ENCODE measurements around the gene CLN3. TPM values are rescaled to one million over a fixed set of nuclear protein-coding genes. Genes with fewer than 3 reads are reported as not detected.

The CLN3 gene
- total RNA-seq, 3 donors from 2014 or later = 73.4 to 125 (median 101) TPM

DNA sequence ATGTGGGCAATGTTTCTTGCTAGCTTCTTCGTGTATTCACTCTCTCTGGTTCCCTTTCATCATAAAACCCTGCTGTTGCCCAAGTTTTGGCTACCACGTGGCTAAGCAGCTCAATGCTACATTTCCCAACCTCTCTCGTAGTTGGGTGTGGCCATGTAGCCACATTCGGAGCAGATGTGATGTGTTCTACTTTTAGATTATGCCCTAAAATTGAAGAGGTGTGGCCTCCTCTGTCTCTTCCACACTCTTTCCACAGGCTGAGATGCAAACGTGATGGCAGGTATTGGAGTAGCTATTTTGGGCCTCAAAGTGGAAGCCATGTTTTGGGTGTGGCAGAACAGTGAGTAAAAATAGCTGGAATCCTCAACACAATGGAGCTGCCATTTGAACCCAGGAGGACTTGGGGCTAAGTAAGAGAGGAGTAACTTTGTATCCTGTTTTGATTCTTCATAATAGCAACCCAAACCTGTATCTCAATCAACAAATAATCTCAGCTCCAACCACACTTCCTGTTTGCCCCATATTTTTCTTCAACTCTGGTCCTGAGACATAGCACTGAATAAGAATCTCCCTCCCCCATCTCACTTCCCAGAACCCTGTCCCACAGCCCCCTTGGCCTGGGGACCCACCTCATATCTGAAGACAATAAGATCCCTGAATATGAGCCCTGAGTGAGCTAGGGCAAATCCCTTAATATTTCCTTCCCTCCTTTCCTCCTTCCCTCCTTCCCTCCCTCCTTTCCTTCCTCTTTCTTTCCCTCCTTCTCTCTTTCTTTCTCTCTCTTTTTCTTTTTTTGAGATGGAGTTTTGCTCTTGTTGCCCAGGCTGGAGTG lies 42.9 kb upstream of the CLN3 start:
- Histone ChIP-seq H3K9me3 (no peaks in the 10 kb centered on the region), H3K4me1 (ENCODE audit: low read depth) (peaks cover 27% of the 10 kb centered on the region), H3K36me3 (ENCODE audit: low read depth) (no peaks in the 10 kb centered on the region), H3K4me3 (no peak overlapping the region)
- ATAC-seq (no peak), DNase-seq (no peak)
- intact Hi-C loops (cut with DNase I, micrococcal nuclease) = no loop called here
- TF ChIP-seq, protein P1, sequence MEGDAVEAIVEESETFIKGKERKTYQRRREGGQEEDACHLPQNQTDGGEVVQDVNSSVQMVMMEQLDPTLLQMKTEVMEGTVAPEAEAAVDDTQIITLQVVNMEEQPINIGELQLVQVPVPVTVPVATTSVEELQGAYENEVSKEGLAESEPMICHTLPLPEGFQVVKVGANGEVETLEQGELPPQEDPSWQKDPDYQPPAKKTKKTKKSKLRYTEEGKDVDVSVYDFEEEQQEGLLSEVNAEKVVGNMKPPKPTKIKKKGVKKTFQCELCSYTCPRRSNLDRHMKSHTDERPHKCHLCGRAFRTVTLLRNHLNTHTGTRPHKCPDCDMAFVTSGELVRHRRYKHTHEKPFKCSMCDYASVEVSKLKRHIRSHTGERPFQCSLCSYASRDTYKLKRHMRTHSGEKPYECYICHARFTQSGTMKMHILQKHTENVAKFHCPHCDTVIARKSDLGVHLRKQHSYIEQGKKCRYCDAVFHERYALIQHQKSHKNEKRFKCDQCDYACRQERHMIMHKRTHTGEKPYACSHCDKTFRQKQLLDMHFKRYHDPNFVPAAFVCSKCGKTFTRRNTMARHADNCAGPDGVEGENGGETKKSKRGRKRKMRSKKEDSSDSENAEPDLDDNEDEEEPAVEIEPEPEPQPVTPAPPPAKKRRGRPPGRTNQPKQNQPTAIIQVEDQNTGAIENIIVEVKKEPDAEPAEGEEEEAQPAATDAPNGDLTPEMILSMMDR (IDR thresholded peaks at IDR 0.05) = no peak

DNA sequence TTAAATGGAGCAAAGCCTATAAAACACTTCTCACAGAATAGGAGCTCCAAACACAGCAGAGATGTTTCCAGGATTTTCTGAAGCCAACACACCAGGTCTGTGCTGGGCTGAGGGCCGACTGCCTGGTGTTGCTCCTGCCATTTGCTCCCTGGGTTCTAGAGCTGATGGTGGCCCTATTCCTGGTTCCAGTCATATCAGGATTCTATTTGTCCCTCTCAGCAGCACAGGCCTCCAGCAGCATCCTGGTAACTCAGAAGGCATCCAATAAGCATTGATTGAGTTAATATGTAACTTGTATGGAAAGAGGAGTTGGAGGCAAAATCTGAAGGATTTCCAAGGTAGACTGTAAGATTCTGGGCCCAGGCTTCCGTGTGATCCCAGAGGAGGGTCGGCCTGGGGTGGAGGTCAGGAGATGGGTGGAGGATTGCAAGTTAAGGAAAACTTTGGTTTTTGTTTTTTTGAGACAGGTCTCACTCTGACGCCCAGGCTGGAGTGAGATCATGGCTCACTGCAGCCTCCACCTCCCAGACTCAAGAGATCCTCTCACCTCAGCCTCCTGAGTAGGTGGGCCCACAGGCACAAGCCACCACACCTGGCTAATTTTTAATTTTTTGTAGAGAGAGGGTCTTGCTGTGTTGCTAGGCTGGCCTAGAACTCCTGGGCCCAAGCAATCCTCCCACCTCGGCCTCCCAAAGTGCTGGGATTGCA lies 41.2 kb upstream of the CLN3 start:
- ATAC-seq (peak; percentile 56), DNase-seq (no peak)
- peaks cover 21% of the 10 kb centered on the region for H3K4me1 ChIP-seq (ENCODE audit: low read depth)
- intact Hi-C loops (cut with DNase I, micrococcal nuclease) = no loop called here
- no peaks in the 10 kb centered on the region for H3K36me3 ChIP-seq (ENCODE audit: low read depth)
- TF ChIP-seq, protein P1 (IDR thresholded peaks at IDR 0.05) = no peak
- H3K9me3 ChIP-seq = no peaks in the 10 kb centered on the region
- no peak overlapping the region for H3K4me3 ChIP-seq

DNA sequence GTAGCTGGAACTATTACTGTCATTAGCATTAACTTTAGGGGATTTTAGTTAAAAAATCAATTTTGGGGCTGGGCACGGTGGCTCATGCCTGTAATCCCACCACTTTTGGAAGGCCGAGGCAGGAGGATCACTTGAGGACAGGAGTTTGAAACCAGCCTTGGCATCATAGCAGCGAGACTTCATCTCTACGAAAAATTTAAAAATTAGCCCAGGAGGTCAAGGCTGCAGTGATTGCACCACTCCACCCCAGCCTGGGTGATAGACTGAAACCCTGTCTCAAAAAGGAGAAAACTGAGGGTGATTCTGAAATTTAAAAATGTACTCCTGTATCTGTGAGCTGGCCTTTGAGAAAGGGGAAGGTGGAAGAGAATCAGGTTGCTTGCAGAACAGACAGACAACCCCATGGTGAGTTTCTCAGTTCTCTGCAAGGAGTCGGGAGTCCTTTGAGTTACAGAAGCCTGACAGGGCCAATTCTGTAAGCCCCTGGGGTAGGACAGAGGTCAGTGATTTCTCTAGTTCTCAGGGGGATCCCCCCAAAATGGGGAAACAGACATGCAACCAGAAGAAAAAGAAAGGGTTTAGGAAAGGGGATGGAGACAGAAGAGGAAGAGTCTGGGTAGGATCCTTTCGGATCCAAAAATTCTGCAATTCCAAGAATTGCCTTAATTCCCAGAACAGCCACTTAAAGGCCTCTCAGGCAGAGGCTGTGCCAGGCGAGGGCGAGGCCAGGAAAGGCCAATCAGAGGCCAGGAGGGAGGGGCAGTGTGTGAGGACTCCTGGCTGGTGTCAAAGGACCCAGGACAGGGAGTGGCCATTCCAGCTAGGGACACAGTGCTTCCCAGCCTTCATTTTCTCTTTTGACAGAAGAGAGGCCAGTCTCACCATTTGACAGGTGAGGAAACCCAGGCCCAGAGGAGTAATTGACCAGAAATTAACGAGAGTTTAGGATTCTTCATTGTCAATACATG lies 40.2 kb upstream of the CLN3 start:
- intact Hi-C loops (cut with DNase I, micrococcal nuclease) = no loop called here
- no peaks in the 10 kb centered on the region for H3K36me3 ChIP-seq (ENCODE audit: low read depth)
- H3K9me3 ChIP-seq = no peaks in the 10 kb centered on the region
- DNase-seq (peak; percentile 84 to 88 (median 87)), ATAC-seq (peak; percentile 96)
- no peak overlapping the region for H3K4me3 ChIP-seq
- TF ChIP-seq, protein P1 (IDR thresholded peaks at IDR 0.05) = no peak
- peaks cover 16% of the 10 kb centered on the region for H3K4me1 ChIP-seq (ENCODE audit: low read depth)

DNA sequence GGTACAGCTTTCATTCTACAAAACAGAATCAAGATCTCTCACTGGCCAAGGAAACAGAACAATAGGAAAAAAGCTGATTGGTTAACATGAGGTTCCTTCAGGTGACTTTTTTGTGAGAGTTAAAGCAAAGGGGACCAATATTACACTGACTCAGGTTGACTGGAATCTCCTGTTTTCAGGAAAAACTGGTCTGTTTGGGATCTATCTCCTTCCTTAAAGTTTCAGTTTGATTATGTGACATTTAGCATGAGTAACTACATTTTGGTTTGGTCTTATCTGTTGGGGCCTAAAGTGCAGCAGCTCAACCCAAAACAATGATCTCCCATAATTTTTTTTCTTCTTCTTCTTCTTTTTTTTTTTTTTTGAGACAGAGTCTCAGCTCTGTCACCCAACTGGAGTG lies 37.2 kb upstream of the CLN3 start:
- DNase-seq (no peak), ATAC-seq (no peak)
- TF ChIP-seq, protein P1 (IDR thresholded peaks at IDR 0.05) = no peak
- intact Hi-C loops (cut with DNase I, micrococcal nuclease) = no loop called here
- Histone ChIP-seq H3K9me3 (no peaks in the 10 kb centered on the region), H3K4me1 (ENCODE audit: low read depth) (peaks cover 14% of the 10 kb centered on the region), H3K36me3 (ENCODE audit: low read depth) (no peaks in the 10 kb centered on the region), H3K4me3 (no peak overlapping the region)

DNA sequence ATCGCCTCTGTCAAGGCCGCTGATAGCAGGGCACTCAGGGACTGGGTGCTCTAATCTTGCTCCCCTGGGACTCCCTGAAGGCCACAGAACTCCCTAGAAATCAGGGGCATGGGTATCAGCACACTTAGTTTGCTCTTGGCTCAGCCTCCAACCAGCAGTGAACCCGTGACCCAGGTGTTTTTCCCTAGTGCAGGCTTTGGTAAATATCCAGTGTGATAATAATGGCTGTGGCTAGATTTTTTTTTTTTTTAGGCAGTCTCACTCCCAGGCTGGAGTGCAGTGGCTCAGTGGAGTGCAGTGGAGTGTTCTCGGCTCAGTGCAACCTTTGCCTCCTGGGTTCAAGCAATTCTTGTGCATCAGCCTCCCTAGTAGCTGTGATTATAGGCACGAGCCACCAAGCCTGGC lies 36.6 kb upstream of the CLN3 start:
- TF ChIP-seq, protein P1 (IDR thresholded peaks at IDR 0.05) = no peak
- no peak for ATAC-seq
- Histone ChIP-seq H3K4me1 (ENCODE audit: low read depth) (peaks cover 14% of the 10 kb centered on the region), H3K4me3 (no peak overlapping the region), H3K36me3 (ENCODE audit: low read depth) (no peaks in the 10 kb centered on the region), H3K9me3 (no peaks in the 10 kb centered on the region)
- no peak for DNase-seq
- intact Hi-C loops (cut with DNase I, micrococcal nuclease) = no loop called here

Data from mucosa of descending colon (tissue), 3 donors.